ENCODE data around the gene CNIH3. TPM values are rescaled to one million over a fixed set of nuclear protein-coding genes. Genes with fewer than 3 reads are reported as not detected.

Gene CNIH3
- total RNA-seq, 2 donors from 2014 or later = 0.88 to 1.3 TPM

GRCh38 chr1:224609333-224609732 lies 6.8 kb upstream of the CNIH3 start:
- intact Hi-C loops (cut with DNase I) = no loop called here

GRCh38 chr1:224612246-224612645 lies 3.9 kb upstream of the CNIH3 start:
- intact Hi-C loops (cut with DNase I) = no loop called here
- no peak for ATAC-seq

More at GRCh38 chr1:224609333-224609732, 6.8 kb upstream of the CNIH3 start:
- no peak for ATAC-seq
- DNase-seq = no peak

GRCh38 chr1:224613486-224613885 lies 2.6 kb upstream of the CNIH3 start:
- DNase-seq (no peak), ATAC-seq (no peak)
- intact Hi-C loops (cut with DNase I) = no loop called here

More at GRCh38 chr1:224612246-224612645, 3.9 kb upstream of the CNIH3 start:
- DNase-seq = no peak

- DNase-seq (no peak), ATAC-seq (no peak)
- intact Hi-C loops (cut with DNase I) = no loop called here
These were observed 766 bp downstream of the CNIH3 start for GRCh38 chr1:224616756-224617409.

GRCh38 chr1:224617410-224618355 lies 1.6 kb downstream of the CNIH3 start:
- intact Hi-C loops (cut with DNase I) = no loop called here

GRCh38 chr1:224619209-224619608 lies 3.1 kb downstream of the CNIH3 start:
- intact Hi-C loops (cut with DNase I) = no loop called here
- no peak for DNase-seq

More at GRCh38 chr1:224617410-224618355, 1.6 kb downstream of the CNIH3 start:
- no peak for ATAC-seq
- no peak for DNase-seq

GRCh38 chr1:224620105-224620504 lies 4.0 kb downstream of the CNIH3 start:
- intact Hi-C loops (cut with DNase I) = no loop called here
- ATAC-seq = no peak
- no peak for DNase-seq

More at GRCh38 chr1:224619209-224619608, 3.1 kb downstream of the CNIH3 start:
- ATAC-seq = no peak

- intact Hi-C loops (cut with DNase I) = no loop called here
- no peak for DNase-seq
- no peak for ATAC-seq
These were observed 5.9 kb downstream of the CNIH3 start for GRCh38 chr1:224621813-224622682.

GRCh38 chr1:224622831-224623230 lies 6.7 kb downstream of the CNIH3 start:
- DNase-seq (no peak), ATAC-seq (no peak)
- intact Hi-C loops (cut with DNase I) = no loop called here

GRCh38 chr1:224623310-224623714 lies 7.2 kb downstream of the CNIH3 start:
- no peak for DNase-seq
- ATAC-seq = no peak
- intact Hi-C loops (cut with DNase I) = no loop called here

GRCh38 chr1:224623743-224624333 lies 7.7 kb downstream of the CNIH3 start:
- ATAC-seq (peak; percentile 12 to 82), DNase-seq (peak; percentile 29)
- intact Hi-C loops (cut with DNase I) = no loop called here

GRCh38 chr1:224624432-224624831 lies 8.3 kb downstream of the CNIH3 start:
- intact Hi-C loops (cut with DNase I) = no loop called here
- no peak for ATAC-seq

GRCh38 chr1:224626042-224626441 lies 9.9 kb downstream of the CNIH3 start:
- intact Hi-C loops (cut with DNase I) = no loop called here
- peak in 1 of 2 donors; percentile 67 for ATAC-seq

More at GRCh38 chr1:224624432-224624831, 8.3 kb downstream of the CNIH3 start:
- DNase-seq = no peak

GRCh38 chr1:224629965-224630364 lies 13.8 kb downstream of the CNIH3 start:
- intact Hi-C loops (cut with DNase I) = no loop called here
- ATAC-seq (no peak), DNase-seq (no peak)

More at GRCh38 chr1:224626042-224626441, 9.9 kb downstream of the CNIH3 start:
- DNase-seq = no peak

GRCh38 chr1:224631462-224632115 lies 15.5 kb downstream of the CNIH3 start:
- no peak for DNase-seq
- peak in 1 of 2 donors; percentile 72 for ATAC-seq
- intact Hi-C loops (cut with DNase I) = no loop called here

GRCh38 chr1:224632381-224632871 lies 16.3 kb downstream of the CNIH3 start:
- ATAC-seq (peak; percentile 27 to 83), DNase-seq (no peak)
- intact Hi-C loops (cut with DNase I) = no loop called here

- DNase-seq (no peak), ATAC-seq (no peak)
- intact Hi-C loops (cut with DNase I) = no loop called here
These were observed 16.8 kb downstream of the CNIH3 start for GRCh38 chr1:224632921-224633321.

- no peak for DNase-seq
- intact Hi-C loops (cut with DNase I) = no loop called here
- no peak for ATAC-seq
These were observed 19.2 kb downstream of the CNIH3 start for GRCh38 chr1:224635356-224635755.

Data from left cardiac atrium (tissue), 4 donors.